HepG2 (cell line): ENCODE data around the gene TMEM232. TPM values are rescaled to one million over a fixed set of nuclear protein-coding genes. Genes with fewer than 3 reads are reported as not detected.

Experiments used
- ATAC-seq: fragments of 200-7000 bp; cut with Tn5 transposase; 3 replicates; pipeline ENCODE4 v1.9.1; 2020; ENCODE audit warnings: mild to moderate bottlenecking, moderate library complexity
- BruUV-seq: library from RNA; stranded (reverse); fragments of 400-500 nt; replicated peaks from 2 replicates; lab custom pipeline; 2021; lab: Mats Ljungman, UMichigan
- CTCF ChIA-PET: fragments of 300-600 bp; formaldehyde crosslinking; extraction: SDS; loops from one replicate; lab custom pipeline; 2021; ENCODE audit warnings: low total read pairs, inconsistent platforms, low intra/inter-chr PET ratio; lab: Yijun Ruan, JAX
- POLR2A ChIA-PET: fragments of 350-600 bp; sonication (Branson Sonifier 250); formaldehyde crosslinking; loops from one replicate; lab custom pipeline; 2020; ENCODE audit warnings: antibody characterized with exemption, inconsistent platforms; lab: Yijun Ruan, JAX
- DNase-seq: peaks from one replicate; pipeline ENCODE4 v3.0.0-alpha.2; 2015; ENCODE audit warnings: low spot score
- FAIRE-seq: peaks from 3 replicates; lab custom pipeline; 2011; peaks lifted over from hg19 to GRCh38; lab: Jason Lieb, UNC
- H2AFZ ChIP-seq: one replicate; pipeline ENCODE4 v1.6.1; 2011; ENCODE audit warnings: low read length, inconsistent platforms
- H3K27ac ChIP-seq: fragments of 300-600 bp; 3 replicates; pipeline ENCODE4 v1.8.0; 2011; ENCODE audit warnings: mixed run types, mild to moderate bottlenecking, mixed read lengths, low read length, inconsistent platforms; ENCODE audit not compliant: insufficient read depth; ENCODE audit errors: extremely low read length
- H3K27me3 ChIP-seq, 2 experiments: fragments of 200-600 bp in 1 of 2; 2 replicates in 1 of 2; 3 replicates in 1 of 2; pipeline versions ENCODE4 v1.6.0 to v1.8.0; 2011; ENCODE audit warnings: low read length in 2 of 2, mild to moderate bottlenecking in 2 of 2, moderate library complexity in 2 of 2, inconsistent platforms in 1 of 2; ENCODE audit not compliant: insufficient read depth in 2 of 2, control insufficient read depth in 1 of 2
- H3K36me3 ChIP-seq, 2 experiments: fragments of 200-600 bp in 1 of 2; replicated peaks in 1 of 2; 2 replicates in 1 of 2; 3 replicates in 1 of 2; pipeline versions ENCODE4 v1.5.1 to v1.8.0; 2011; ENCODE audit warnings: low read length in 2 of 2, inconsistent platforms in 1 of 2; ENCODE audit not compliant: insufficient read depth in 2 of 2, control insufficient read depth in 1 of 2
- H3K4me1 ChIP-seq: 2 replicates; pipeline ENCODE4 v1.5.1; 2012; ENCODE audit warnings: low read length, inconsistent platforms; ENCODE audit not compliant: insufficient read depth
- H3K4me2 ChIP-seq: 2 replicates; pipeline ENCODE4 v1.6.0; 2011; ENCODE audit warnings: low read depth, low read length, inconsistent platforms
- H3K4me3 ChIP-seq, 3 experiments: fragments of 200-600 bp in 1 of 3; sonication (generic), shearing (Covaris generic) in 1 of 3; replicated peaks in 1 of 3; 2 replicates each; pipeline ENCODE4 v1.5.1; 2011 to 2016; ENCODE audit warnings: low read length in 3 of 3, inconsistent platforms in 2 of 3, low read depth in 2 of 3, mild to moderate bottlenecking in 2 of 3, control low read depth in 1 of 3, mixed read lengths in 1 of 3; ENCODE audit not compliant: insufficient read depth in 1 of 3
- H3K79me2 ChIP-seq: one replicate; pipeline ENCODE4 v1.6.1; 2011; ENCODE audit warnings: low read length, inconsistent platforms; ENCODE audit not compliant: insufficient read depth
- H3K9ac ChIP-seq: 2 replicates; pipeline ENCODE4 v1.6.0; 2011; ENCODE audit warnings: mild to moderate bottlenecking, low read depth, low read length, inconsistent platforms; ENCODE audit not compliant: insufficient read depth
- H3K9me3 ChIP-seq: 2 replicates; pipeline ENCODE4 v1.5.1; 2012; ENCODE audit warnings: mild to moderate bottlenecking, low read length
- H4K20me1 ChIP-seq: 2 replicates; pipeline ENCODE4 v1.6.0; 2011; ENCODE audit warnings: inconsistent platforms, mild to moderate bottlenecking, low read length, moderate library complexity; ENCODE audit not compliant: insufficient read depth
- CBFB ChIP-seq: sonication (generic); formaldehyde crosslinking; IDR thresholded peaks from 2 replicates; pipeline ENCODE4 v1.4.0; 2020; ENCODE audit warnings: missing genetic modification reagents
- GATAD1 ChIP-seq: IDR thresholded peaks from 2 replicates; pipeline ENCODE4 v1.6.1; 2016; ENCODE audit warnings: missing genetic modification reagents, missing compliant biosample characterization
- KLF6 ChIP-seq: IDR thresholded peaks from 2 replicates; pipeline ENCODE4 v1.8.0; 2016; ENCODE audit warnings: missing biosample characterization, missing genetic modification reagents
- KMT2A ChIP-seq: sonication (generic); formaldehyde crosslinking; IDR thresholded peaks from 2 replicates; pipeline ENCODE4 v1.4.0; 2020; ENCODE audit warnings: missing genetic modification reagents
- PITX1 ChIP-seq: sonication (generic); formaldehyde crosslinking; IDR thresholded peaks from 2 replicates; pipeline ENCODE4 v1.5.1; 2020; ENCODE audit warnings: mild to moderate bottlenecking, missing genetic modification reagents
- SIN3A ChIP-seq: IDR thresholded peaks from 2 replicates; pipeline ENCODE4 v1.6.1; 2011; ENCODE audit warnings: low read depth, mild to moderate bottlenecking, control low read depth, low read length, borderline replicate concordance
- ZNF205 ChIP-seq: IDR thresholded peaks from 2 replicates; pipeline ENCODE4 v1.6.1; 2018; ENCODE audit warnings: missing biosample characterization, missing genetic modification reagents
- ZNF256 ChIP-seq: sonication (generic); formaldehyde crosslinking; conservative IDR thresholded peaks from 2 replicates; pipeline ENCODE4 v1.4.0; 2020; ENCODE audit warnings: missing genetic modification reagents
- ZNF530 ChIP-seq: sonication (generic); formaldehyde crosslinking; IDR thresholded peaks from 2 replicates; pipeline ENCODE4 v1.5.0; 2020; ENCODE audit warnings: low read depth, mild to moderate bottlenecking, missing genetic modification reagents
- ZNF558 ChIP-seq: sonication (generic); formaldehyde crosslinking; IDR thresholded peaks from 2 replicates; pipeline ENCODE4 v1.9.0; 2022; ENCODE audit warnings: mild to moderate bottlenecking, missing genetic modification reagents, borderline replicate concordance
- ZNF619 ChIP-seq: sonication (generic); formaldehyde crosslinking; IDR thresholded peaks from 2 replicates; pipeline ENCODE4 v1.4.0; 2020; ENCODE audit warnings: mild to moderate bottlenecking, missing genetic modification reagents
- ZNF644 ChIP-seq: IDR thresholded peaks from 2 replicates; pipeline ENCODE4 v1.6.1; 2016; ENCODE audit warnings: low read depth
- ZNF652 ChIP-seq: IDR thresholded peaks from 2 replicates; pipeline ENCODE4 v1.6.1; 2016; ENCODE audit warnings: low read depth, borderline replicate concordance
- ZNF7 ChIP-seq: IDR thresholded peaks from 2 replicates; pipeline ENCODE4 v1.6.1; 2016; ENCODE audit warnings: missing biosample characterization, missing genetic modification reagents
- ZNF713 ChIP-seq: sonication (generic); formaldehyde crosslinking; IDR thresholded peaks from 2 replicates; pipeline ENCODE4 v1.4.0; 2020; ENCODE audit warnings: mild to moderate bottlenecking, missing genetic modification reagents
- ZNF724P ChIP-seq: sonication (generic); formaldehyde crosslinking; IDR thresholded peaks from 2 replicates; pipeline ENCODE4 v1.8.0; 2022; ENCODE audit warnings: missing genetic modification reagents, borderline replicate concordance
- in situ Hi-C: cut with HindIII; loops from 2 replicates; pipeline ENCODE4 v1.10.0; 2017; ENCODE audit warnings: low pct_unique_long_range_greater_than_20kb; ENCODE audit not compliant: extremely low pct_ligation_motif_present
- intact Hi-C: fragments of 100-400 bp; cut with micrococcal nuclease; formaldehyde crosslinking; loops from one replicate; pipeline ENCODE4 v1.10.0; 2022; ENCODE audit not compliant: unreplicated experiment
- polyA plus RNA-seq, 8 experiments: library from polyadenylated mRNA; depleted of rRNA in 3 of 8; stranded (reverse) in 7 of 8; unstranded in 1 of 8; fragments of >200 nt; fragmentation: Illumina TruSeq in 4 of 8; extraction: Trizol in 4 of 8; gene quantifications; 2 replicates each; pipeline versions ENCODE4 v1.2.1 to v1.2.3, GENCODE V29; 2011 to 2016; ENCODE audit warnings: low read depth in 4 of 8, missing spikeins in 1 of 8, mixed read lengths in 1 of 8; ENCODE audit not compliant: insufficient read depth in 1 of 8
- total RNA-seq, 5 experiments: library from RNA; depleted of rRNA; stranded (reverse); fragments of >200 nt; fragmentation: Illumina TruSeq; extraction: Trizol; gene quantifications; 2 replicates each; pipeline ENCODE4 v1.2.3, GENCODE V29; 2016; ENCODE audit warnings: low read depth in 1 of 5
- TF ChIP-seq, protein P1 (sequence below): fragments of 450-650 bp; IDR thresholded peaks from 2 replicates; pipeline ENCODE4 v1.6.1; 2017; ENCODE audit warnings: mild to moderate bottlenecking
- TF ChIP-seq, protein P2 (sequence below): IDR thresholded peaks from 2 replicates; pipeline ENCODE4 v1.6.1; 2018; ENCODE audit warnings: missing genetic modification reagents

The TMEM232 gene
- total and polyA plus RNA-seq, 2 of the 13 experiments (the other 11 are each of a cell fraction or from before 2014, with no cell fraction given): 0.29 to 0.71 TPM

DNA sequence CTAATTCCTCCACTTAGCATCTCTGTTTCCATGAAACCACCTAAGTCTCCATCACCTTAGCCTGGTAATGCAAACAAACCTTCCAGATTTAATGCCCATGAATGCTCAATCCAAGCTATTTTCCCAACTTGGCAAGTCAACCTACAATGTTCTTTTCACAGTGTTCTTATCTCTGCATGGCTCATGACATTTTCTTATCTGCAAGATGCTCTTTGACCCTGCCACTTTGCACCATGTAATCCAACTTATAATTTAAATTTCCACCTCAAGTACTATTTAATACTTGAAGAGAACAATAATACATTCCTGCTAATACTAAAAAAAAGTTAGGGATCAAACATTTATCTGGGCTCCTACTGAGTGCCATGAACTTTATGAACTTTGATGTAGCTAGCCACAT is 164.3 kb downstream of the TMEM232 start:
- ATAC-seq: no peak
- Histone ChIP-seq H3K79me2 (no peaks in the 10 kb centered on the region), H4K20me1 (no peaks in the 10 kb centered on the region), H3K4me1 (no peaks in the 10 kb centered on the region), H3K4me3 (no peak overlapping the region), H3K27me3 (no peaks in the 10 kb centered on the region), H3K36me3 (no peaks in the 10 kb centered on the region), H3K9ac (no peak overlapping the region), H3K4me2 (no peak overlapping the region), H2AFZ (no peak overlapping the region), H3K9me3 (no peaks in the 10 kb centered on the region), H3K27ac (no peak overlapping the region)
- no peak for FAIRE-seq
- intact Hi-C loops (loop anchor here (2.0 kb wide), 1 partner anchor 31 kb away; no protein-coding TSS in a partner anchor), in situ Hi-C loops (no loop called here)
- ChIA-PET POLR2A (no interaction called here), CTCF (no interaction called here)
- TF ChIP-seq SIN3A: no peak
- TF ChIP-seq CBFB: no peak
- TF ChIP-seq, protein P1, sequence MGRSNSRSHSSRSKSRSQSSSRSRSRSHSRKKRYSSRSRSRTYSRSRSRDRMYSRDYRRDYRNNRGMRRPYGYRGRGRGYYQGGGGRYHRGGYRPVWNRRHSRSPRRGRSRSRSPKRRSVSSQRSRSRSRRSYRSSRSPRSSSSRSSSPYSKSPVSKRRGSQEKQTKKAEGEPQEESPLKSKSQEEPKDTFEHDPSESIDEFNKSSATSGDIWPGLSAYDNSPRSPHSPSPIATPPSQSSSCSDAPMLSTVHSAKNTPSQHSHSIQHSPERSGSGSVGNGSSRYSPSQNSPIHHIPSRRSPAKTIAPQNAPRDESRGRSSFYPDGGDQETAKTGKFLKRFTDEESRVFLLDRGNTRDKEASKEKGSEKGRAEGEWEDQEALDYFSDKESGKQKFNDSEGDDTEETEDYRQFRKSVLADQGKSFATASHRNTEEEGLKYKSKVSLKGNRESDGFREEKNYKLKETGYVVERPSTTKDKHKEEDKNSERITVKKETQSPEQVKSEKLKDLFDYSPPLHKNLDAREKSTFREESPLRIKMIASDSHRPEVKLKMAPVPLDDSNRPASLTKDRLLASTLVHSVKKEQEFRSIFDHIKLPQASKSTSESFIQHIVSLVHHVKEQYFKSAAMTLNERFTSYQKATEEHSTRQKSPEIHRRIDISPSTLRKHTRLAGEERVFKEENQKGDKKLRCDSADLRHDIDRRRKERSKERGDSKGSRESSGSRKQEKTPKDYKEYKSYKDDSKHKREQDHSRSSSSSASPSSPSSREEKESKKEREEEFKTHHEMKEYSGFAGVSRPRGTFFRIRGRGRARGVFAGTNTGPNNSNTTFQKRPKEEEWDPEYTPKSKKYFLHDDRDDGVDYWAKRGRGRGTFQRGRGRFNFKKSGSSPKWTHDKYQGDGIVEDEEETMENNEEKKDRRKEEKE: no peak
- no peak for TF ChIP-seq ZNF205 (CRISPR knock-in tag)
- TF ChIP-seq ZNF724P (CRISPR knock-in tag): no peak
- TF ChIP-seq ZNF619 (CRISPR knock-in tag): no peak
- no peak for TF ChIP-seq PITX1 (CRISPR knock-in tag)
- no peak for TF ChIP-seq ZNF652 (CRISPR knock-in tag)
- TF ChIP-seq ZNF530 (CRISPR knock-in tag): no peak
- TF ChIP-seq ZNF558: no peak
- no peak for TF ChIP-seq KLF6 (CRISPR knock-in tag)
- TF ChIP-seq ZNF713 (CRISPR knock-in tag): no peak
- TF ChIP-seq ZNF256 (CRISPR knock-in tag): no peak
- TF ChIP-seq KMT2A (CRISPR knock-in tag): no peak
- TF ChIP-seq ZNF7 (CRISPR knock-in tag): no peak
- no peak for TF ChIP-seq GATAD1 (CRISPR knock-in tag)
- TF ChIP-seq, protein P2, sequence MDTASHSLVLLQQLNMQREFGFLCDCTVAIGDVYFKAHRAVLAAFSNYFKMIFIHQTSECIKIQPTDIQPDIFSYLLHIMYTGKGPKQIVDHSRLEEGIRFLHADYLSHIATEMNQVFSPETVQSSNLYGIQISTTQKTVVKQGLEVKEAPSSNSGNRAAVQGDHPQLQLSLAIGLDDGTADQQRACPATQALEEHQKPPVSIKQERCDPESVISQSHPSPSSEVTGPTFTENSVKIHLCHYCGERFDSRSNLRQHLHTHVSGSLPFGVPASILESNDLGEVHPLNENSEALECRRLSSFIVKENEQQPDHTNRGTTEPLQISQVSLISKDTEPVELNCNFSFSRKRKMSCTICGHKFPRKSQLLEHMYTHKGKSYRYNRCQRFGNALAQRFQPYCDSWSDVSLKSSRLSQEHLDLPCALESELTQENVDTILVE (CRISPR knock-in tag): no peak
- no peak for TF ChIP-seq ZNF644 (CRISPR knock-in tag)
- DNase-seq: no peak
- no TSS peak for BruUV-seq
